Placental pericyte (primary cell): Measurements from ENCODE around the gene PCDHB14. TPM values are rescaled to one million over a fixed set of nuclear protein-coding genes. Genes with fewer than 3 reads are reported as not detected.

Source experiments
- total RNA-seq: library from RNA; depleted of rRNA; stranded (reverse); fragments of >200 nt; gene quantifications from 2 replicates; pipeline ENCODE4 v1.2.3, GENCODE V29; 2012

PCDHB14 gene
- total RNA-seq = 0.29 and 0.44 TPM in 2 replicates

GRCh38 chr5:141223112-141223783 lies at the start of gene PCDHB14:
PCDHB14 (plus strand) TSS chr5:141223343; CDS start chr5:141223506, 163 bp downstream.

GRCh38 chr5:141177577-141178191 lies 45.5 kb upstream of the PCDHB14 start, which contains the start of gene PCDHB8:
PCDHB8 (plus strand) TSS chr5:141177790; CDS start chr5:141178035, 245 bp downstream.

GRCh38 chr5:141182248-141182647 lies 40.9 kb upstream of the PCDHB14 start, which contains the start of gene PCDHB16:
PCDHB16 (plus strand) TSS chr5:141182387; CDS start chr5:141182560, 173 bp downstream.

GRCh38 chr5:141186897-141187512 lies 36.1 kb upstream of the PCDHB14 start, which contains the start of gene PCDHB9:
PCDHB9 (plus strand) TSS chr5:141187161; CDS start chr5:141187319, 158 bp downstream.

GRCh38 chr5:141192110-141192725 lies 30.9 kb upstream of the PCDHB14 start, which contains the start of gene PCDHB10:
PCDHB10 (plus strand) TSS chr5:141192353; CDS start chr5:141192553, 200 bp downstream.

GRCh38 chr5:141199359-141200235 lies 23.5 kb upstream of the PCDHB14 start, which contains the start of gene PCDHB11:
PCDHB11 (plus strand) TSS chr5:141199627; CDS start chr5:141199775, 148 bp downstream.

GRCh38 chr5:141208478-141208877 lies 14.7 kb upstream of the PCDHB14 start, which contains the start of gene PCDHB12:
PCDHB12 (plus strand) TSS chr5:141208719; CDS start chr5:141208908, 189 bp downstream.

GRCh38 chr5:141213656-141214339 lies 9.3 kb upstream of the PCDHB14 start, which contains the start of gene PCDHB13:
PCDHB13 (plus strand) TSS chr5:141213919; CDS start chr5:141214124, 205 bp downstream.

GRCh38 chr5:141245250-141245717 lies 22.1 kb downstream of the PCDHB14 start, which contains the start of gene PCDHB15:
PCDHB15 (plus strand) TSS chr5:141245395; CDS start chr5:141245579, 184 bp downstream.

Other genes with a start within 250 kb of the PCDHB14 start
- gene PCDHB1, start 172.0 kb upstream of the PCDHB14 start, total RNA-seq = not detected in 2 replicates
- 0.22 and 0.29 TPM in 2 replicates for gene PCDHB2, start 128.7 kb upstream of the PCDHB14 start, total RNA-seq
- under 0.01 and 0.29 TPM in 2 replicates for gene PCDHB3, start 122.9 kb upstream of the PCDHB14 start, total RNA-seq
- gene PCDHB4, start 101.5 kb upstream of the PCDHB14 start, total RNA-seq = 0.14 TPM in 1 of 2 replicates, not detected in the other
- gene PCDHB5, start 88.1 kb upstream of the PCDHB14 start, total RNA-seq = 0.14 and 0.22 TPM in 2 replicates
- gene PCDHB6, start 73.3 kb upstream of the PCDHB14 start, total RNA-seq = under 0.01 and 0.14 TPM in 2 replicates
- under 0.01 and 0.14 TPM in 2 replicates for gene PCDHB7, start 50.7 kb upstream of the PCDHB14 start, total RNA-seq
- gene PCDHB8, start 45.6 kb upstream of the PCDHB14 start, total RNA-seq = 0.29 TPM in 1 of 2 replicates, not detected in the other
- under 0.01 and 0.14 TPM in 2 replicates for gene PCDHB16, start 41.0 kb upstream of the PCDHB14 start, total RNA-seq
- gene PCDHB9, start 36.2 kb upstream of the PCDHB14 start, total RNA-seq = 0.14 TPM in 1 of 2 replicates, not detected in the other
- 0.22 and 0.43 TPM in 2 replicates for gene PCDHB10, start 31.0 kb upstream of the PCDHB14 start, total RNA-seq
- under 0.01 and 0.29 TPM in 2 replicates for gene PCDHB11, start 23.7 kb upstream of the PCDHB14 start, total RNA-seq
- under 0.01 TPM in 1 of 2 replicates, not detected in the other for gene PCDHB12, start 14.6 kb upstream of the PCDHB14 start, total RNA-seq
- gene PCDHB13, start 9.4 kb upstream of the PCDHB14 start, total RNA-seq = 0.22 and 0.29 TPM in 2 replicates
- gene PCDHB15, start 22.1 kb downstream of the PCDHB14 start, total RNA-seq = under 0.01 and 0.14 TPM in 2 replicates
- 0.44 and 2.0 TPM in 2 replicates for gene SLC25A2, start 80.7 kb downstream of the PCDHB14 start, total RNA-seq
- 43.1 and 61.6 TPM in 2 replicates for gene TAF7, start 97.4 kb downstream of the PCDHB14 start, total RNA-seq
- 0.43 and 0.88 TPM in 2 replicates for gene PCDHGA1, start 107.2 kb downstream of the PCDHB14 start, total RNA-seq
- gene PCDHGA2, start 115.4 kb downstream of the PCDHB14 start, total RNA-seq = 2.0 and 6.3 TPM in 2 replicates
- 4.0 and 5.5 TPM in 2 replicates for gene PCDHGA3, start 120.5 kb downstream of the PCDHB14 start, total RNA-seq
- gene PCDHGB1, start 126.8 kb downstream of the PCDHB14 start, total RNA-seq = 1.8 and 1.9 TPM in 2 replicates
- gene PCDHGA4, start 131.7 kb downstream of the PCDHB14 start, total RNA-seq = 5.0 and 6.1 TPM in 2 replicates
- 2.2 and 3.1 TPM in 2 replicates for gene PCDHGB2, start 136.7 kb downstream of the PCDHB14 start, total RNA-seq
- gene PCDHGA5, start 140.8 kb downstream of the PCDHB14 start, total RNA-seq = 1.5 and 1.9 TPM in 2 replicates
- gene PCDHGB3, start 146.9 kb downstream of the PCDHB14 start, total RNA-seq = 2.6 and 3.3 TPM in 2 replicates
- gene PCDHGA6, start 150.5 kb downstream of the PCDHB14 start, total RNA-seq = 4.3 and 4.8 TPM in 2 replicates
- 4.3 and 7.7 TPM in 2 replicates for gene PCDHGA7, start 159.4 kb downstream of the PCDHB14 start, total RNA-seq
- 28.2 and 30.4 TPM in 2 replicates for gene PCDHGB4, start 164.4 kb downstream of the PCDHB14 start, total RNA-seq
- gene PCDHGA8, start 169.3 kb downstream of the PCDHB14 start, total RNA-seq = 2.4 and 3.3 TPM in 2 replicates
- 27.3 and 27.4 TPM in 2 replicates for gene PCDHGB5, start 174.6 kb downstream of the PCDHB14 start, total RNA-seq
- gene PCDHGA9, start 179.4 kb downstream of the PCDHB14 start, total RNA-seq = 4.6 and 6.2 TPM in 2 replicates
- gene PCDHGB6, start 184.7 kb downstream of the PCDHB14 start, total RNA-seq = 4.3 and 5.3 TPM in 2 replicates
- 13.2 and 14.0 TPM in 2 replicates for gene PCDHGA10, start 189.6 kb downstream of the PCDHB14 start, total RNA-seq
- gene PCDHGB7, start 194.3 kb downstream of the PCDHB14 start, total RNA-seq = 7.6 and 14.0 TPM in 2 replicates
- gene PCDHGA11, start 197.7 kb downstream of the PCDHB14 start, total RNA-seq = 12.7 and 19.2 TPM in 2 replicates
- gene PCDHGA12, start 207.2 kb downstream of the PCDHB14 start, total RNA-seq = 30.0 and 37.5 TPM in 2 replicates